ENCODE measurements around the gene SREBF1.
A peak's percentile ranks its signal among the peaks of the same experiment; 100 is the strongest.

The SREBF1 gene

DNA sequence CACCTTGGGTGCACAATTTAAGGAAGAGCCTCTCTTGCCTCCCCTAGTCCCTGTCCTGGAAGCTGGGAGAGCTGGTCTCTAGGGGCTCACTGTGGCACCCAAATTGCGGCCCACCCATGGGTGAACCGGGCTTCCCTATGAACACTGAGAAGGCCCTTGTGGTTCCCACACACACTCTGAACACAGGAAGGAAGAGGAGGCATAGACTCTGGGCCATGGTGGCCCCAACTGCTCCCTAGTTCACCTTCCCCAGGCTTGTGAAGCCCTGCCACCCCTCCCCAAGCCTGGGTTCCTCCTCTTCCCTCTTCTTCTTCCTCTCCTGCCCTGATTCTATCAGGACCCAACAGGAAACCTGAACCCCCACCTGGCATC, 10.5 kb downstream of the SREBF1 start:
- no peak for DNase-seq (ENCODE audit: low read depth in 1 of 2, low spot score in 1 of 2)

DNA sequence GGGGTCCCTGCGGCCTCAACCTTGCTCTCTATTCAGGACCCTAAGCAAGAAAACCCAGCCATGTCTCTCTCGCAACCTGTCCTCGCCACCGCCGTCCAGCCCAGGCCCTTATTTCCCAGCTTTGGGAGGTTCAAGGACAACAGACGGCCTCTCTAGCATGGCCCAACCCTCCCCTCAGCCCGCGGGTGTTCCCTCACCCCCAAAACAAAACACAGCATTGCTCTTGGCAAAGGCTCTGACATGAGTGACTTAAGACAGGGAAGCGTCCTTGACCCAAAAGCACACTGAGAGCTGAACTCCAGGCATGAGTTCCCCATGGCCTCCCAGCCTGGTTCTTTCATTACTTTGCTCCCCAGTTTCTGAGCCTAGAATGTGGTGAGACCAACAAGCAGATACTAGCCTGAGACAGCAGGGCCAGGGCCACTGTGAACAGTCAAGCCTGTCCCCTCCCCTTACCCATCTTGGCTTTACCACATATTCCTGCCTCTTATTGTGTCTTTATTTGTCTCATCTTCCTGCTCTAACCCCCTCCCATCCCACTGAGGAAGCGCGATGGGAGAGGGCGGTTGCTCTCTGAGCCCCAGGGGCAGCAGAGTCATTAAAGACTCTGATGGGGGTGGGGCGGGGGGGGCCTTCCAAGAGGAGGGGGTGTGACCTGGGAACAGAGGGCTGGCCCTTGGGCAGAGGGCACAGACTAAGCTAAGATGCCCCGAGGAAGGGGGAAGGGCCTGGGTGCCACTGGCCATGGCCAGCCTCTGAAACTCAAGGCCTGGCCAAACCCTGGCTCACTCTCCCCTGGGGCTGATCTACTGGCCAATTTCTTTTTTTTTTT, 11.8 kb downstream of the SREBF1 start:
- DNase-seq (ENCODE audit: low read depth in 1 of 2, low spot score in 1 of 2) = no peak

DNA sequence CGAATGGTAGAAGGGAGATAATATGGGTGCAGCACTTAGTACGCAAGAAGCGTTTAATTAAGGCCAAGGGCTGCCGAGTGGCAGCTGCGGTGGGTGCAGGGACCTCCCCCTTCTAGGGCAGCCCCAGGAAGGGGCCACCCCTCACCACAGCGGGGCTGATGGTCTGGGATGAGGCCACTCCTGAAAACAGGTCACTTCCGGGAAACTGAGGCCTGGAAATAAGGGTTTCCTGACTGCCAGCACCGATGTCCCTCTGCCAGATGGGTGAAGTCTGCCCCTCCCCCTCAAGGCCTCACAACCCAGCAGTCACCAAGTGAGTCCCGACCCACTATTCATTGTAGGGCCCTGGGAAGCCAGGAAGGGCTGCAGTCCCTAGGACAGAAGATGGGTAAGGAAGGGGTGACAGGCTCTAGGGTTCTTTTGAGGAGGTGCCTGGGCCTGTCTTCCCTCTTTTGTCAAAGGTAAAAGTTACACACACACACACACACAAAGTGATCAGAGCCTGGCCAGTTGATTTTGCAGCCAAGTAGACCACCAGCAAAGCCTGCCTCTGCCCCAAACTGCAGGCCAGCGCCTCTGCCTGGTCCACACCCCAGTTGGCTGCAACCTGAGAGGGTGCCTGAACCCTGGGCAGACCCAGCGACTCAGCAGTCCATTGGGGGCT, 12.5 kb downstream of the SREBF1 start:
- no peak for DNase-seq (ENCODE audit: low read depth in 1 of 2, low spot score in 1 of 2)

DNA sequence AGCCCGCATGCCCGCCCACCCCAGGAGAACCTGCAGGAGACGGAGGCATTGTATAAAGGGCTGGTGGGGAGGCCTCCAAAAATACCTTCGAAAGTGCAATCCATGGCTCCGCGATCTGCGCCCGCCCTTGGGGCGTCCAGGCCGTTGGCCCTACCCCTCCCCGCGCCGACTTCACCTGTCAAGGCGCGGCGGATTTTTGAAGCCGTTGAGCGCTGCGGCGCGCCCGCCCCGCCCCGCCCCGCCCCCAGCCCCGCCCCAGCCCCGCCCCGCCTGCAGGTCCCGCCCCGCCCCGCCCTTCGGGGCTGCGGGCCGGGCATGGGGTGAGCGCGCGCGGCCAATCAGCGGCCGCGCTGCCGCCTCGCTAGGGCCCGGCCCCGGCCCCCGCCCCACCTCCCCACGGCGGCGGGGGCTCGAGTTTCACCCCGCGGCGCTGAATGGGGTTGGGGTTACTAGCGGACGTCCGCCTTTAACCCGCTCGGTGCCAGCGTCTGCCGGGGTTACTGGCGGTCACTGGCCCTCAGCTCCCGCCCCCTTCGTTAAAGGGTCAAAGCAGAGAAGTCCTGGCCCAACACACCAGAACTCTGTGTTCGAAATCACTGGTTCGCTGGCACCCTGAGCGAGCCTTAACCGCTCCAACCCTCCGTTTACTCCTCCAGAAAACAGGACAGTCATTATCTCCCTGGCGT, 13.2 kb downstream of the SREBF1 start:
- DNase-seq (ENCODE audit: low read depth in 1 of 2, low spot score in 1 of 2) = peak; percentile 43 to 49

DNA sequence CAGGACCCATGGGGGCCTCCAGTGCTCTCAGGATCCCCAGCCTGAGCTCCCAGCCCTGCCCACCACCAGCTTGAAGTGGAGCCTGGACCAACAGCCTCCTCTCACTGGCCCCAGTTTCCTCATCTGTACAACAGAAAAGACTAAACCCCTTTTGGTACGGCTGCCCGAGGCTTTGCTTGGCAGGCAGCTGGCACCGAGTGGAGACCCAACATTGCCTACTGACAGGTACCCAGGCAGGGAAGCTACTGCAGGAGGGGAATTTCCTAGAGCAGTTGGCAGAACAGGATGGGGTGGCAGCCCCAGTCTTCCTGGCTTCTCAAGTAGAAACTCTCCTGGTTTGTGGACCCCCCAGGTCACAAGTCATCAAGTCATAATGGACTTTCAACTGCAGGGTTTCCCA, 14.2 kb downstream of the SREBF1 start:
- DNase-seq (ENCODE audit: low read depth in 1 of 2, low spot score in 1 of 2) = no peak

DNA sequence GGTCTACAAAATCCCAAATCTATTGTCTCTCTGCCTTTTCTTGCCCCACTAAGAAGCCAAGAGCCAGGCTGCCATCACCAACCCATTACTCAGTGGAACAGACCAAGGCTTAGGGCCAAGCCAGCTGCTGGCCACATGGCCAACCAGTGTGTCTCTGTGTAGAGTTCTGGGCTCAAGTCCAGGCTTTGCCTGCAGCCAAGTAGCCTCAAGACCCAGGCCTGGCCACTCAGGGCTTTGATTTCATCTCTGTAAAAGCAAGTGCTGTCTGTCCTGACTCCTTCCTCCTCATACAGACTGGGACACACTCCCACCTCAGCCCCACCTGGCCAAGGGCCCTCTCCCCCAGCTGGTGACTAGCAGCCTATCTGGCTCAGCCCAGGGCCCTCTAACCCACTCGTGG, 14.6 kb downstream of the SREBF1 start:
- no peak for DNase-seq (ENCODE audit: low read depth in 1 of 2, low spot score in 1 of 2)

DNA sequence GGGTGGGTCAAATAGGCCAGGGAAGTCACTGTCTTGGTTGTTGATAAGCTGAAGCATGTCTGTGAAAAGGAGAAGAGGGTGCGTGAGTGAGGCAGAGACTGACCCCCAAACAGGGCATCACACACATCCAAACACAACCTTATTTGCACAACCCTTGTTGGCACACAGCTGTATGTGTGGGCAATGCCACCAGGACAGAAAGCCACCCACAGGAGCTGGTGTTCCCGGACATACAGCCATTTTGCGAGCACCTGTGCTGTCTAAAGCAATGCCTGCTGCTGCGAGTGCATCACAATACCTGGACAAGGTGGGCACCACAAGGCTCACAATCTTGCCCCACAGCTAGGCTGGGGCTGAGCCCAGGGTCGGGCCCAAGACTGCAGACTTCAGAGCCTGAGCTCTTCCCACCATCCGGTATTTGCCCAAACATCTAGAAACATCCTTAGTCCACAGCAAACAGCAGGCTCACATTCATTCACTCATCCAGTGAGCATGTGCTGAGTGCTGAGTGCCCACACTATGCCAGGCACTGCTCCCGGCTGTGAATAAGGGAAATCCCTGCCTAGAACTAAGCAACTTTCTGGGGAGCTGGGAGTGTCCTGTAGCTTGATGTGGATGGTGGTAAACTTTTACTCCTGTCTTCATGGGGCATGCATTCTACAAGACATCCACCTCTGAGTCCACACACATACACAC, 16.2 kb downstream of the SREBF1 start:
- DNase-seq (ENCODE audit: low read depth in 1 of 2, low spot score in 1 of 2) = no peak

DNA sequence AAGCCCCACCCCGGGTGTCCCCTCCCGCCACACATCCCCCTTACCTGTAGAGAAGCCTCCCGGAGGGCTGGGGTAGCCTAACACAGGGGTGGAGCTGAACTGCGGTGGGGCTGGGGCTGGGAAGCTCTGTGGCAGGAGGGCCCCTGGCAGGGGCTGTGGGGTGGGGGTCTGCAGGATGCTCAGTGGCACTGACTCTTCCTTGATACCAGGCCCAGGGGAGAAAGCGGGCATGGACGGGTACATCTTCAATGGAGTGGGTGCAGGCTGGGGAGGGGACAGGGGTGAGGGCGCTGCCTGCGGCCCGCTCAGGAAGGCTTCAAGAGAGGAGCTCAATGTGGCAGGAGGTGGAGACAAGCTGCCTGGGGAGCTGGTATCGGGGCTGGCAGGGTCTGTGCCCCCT, 16.7 kb downstream of the SREBF1 start:
- no peak for DNase-seq (ENCODE audit: low read depth in 1 of 2, low spot score in 1 of 2)

DNA sequence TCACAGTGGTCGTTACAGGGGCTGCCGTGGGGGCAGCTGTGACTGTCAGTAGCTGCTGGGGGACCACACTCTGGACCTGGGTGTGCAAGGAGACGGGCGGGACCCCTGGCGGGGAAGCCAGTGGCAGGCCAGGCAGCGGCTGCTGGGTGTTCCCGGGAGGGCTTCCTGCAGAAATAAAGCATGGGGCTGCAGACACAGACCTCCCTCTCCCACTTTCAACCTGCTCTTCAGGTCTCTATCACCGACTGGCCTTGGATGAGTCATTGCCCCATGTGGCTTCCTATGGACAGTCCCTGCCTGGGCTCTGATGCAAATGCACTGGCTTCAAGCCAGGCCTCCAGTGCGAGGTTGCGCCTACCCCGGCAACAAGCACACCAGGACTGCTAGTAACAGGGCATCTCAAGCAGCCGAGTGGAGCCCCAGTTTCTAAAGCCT, 17.2 kb downstream of the SREBF1 start:
- DNase-seq (ENCODE audit: low read depth in 1 of 2, low spot score in 1 of 2) = peak; percentile 30 to 65

DNA sequence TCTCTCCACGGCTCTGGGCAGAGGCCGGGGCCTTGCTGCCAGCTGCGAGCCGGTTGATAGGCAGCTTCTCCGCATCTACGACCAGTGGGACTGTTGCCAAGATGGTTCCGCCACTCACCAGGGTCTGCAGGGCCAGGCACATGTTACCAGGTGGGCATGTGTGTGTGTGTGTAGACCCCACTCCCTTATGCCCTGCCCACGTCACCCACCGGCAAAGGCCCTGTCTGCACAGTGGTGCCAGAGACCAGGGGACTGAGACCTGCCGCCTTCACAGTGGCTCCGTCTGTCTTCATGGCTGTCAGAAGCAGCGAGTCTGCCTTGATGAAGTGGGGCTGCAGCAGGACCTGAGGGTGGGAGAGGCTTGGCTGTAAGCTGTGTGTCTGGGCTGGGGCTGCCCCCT, 17.7 kb downstream of the SREBF1 start:
- DNase-seq (ENCODE audit: low read depth in 1 of 2, low spot score in 1 of 2) = no peak

DNA sequence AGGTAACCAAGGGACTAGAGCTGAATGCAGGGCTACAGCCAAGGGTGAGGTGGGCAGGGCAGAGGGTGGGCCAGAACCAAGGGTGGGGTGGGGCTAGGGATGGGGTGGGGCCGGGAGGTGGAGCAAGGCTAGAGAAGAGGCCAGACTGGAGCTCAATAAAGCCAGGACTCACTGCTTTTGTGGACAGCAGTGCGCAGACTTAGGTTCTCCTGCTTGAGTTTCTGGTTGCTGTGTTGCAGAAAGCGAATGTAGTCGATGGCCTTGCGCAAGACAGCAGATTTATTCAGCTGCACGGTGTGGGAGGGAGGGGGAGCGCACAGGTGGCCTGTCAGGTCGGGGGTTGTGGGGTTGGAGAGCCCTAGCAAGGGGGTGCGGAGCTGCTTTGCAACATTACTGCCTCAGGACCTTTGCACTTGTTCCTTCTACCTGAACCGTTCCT, 18.7 kb downstream of the SREBF1 start:
- DNase-seq (ENCODE audit: low read depth in 1 of 2, low spot score in 1 of 2) = no peak

DNA sequence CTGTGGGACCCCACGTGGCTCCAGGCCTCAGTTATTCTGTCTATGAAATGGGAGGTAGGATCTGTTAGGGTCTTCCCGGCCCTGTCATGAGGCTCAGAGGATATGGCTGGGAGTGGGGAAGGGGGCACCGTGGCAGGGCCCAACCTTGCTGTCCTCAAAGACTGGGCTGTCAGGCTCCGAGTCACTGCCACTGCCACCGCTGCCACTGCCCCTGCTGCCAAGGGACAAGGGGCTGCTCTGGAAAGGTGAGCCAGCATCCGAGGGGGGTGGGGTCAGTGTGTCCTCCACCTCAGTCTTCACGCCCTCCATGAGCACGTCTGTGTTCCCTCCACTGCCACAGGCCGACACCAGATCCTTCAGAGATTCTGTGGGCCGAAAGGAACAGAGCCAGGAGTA, 19.2 kb downstream of the SREBF1 start:
- DNase-seq (ENCODE audit: low read depth in 1 of 2, low spot score in 1 of 2) = no peak

DNA sequence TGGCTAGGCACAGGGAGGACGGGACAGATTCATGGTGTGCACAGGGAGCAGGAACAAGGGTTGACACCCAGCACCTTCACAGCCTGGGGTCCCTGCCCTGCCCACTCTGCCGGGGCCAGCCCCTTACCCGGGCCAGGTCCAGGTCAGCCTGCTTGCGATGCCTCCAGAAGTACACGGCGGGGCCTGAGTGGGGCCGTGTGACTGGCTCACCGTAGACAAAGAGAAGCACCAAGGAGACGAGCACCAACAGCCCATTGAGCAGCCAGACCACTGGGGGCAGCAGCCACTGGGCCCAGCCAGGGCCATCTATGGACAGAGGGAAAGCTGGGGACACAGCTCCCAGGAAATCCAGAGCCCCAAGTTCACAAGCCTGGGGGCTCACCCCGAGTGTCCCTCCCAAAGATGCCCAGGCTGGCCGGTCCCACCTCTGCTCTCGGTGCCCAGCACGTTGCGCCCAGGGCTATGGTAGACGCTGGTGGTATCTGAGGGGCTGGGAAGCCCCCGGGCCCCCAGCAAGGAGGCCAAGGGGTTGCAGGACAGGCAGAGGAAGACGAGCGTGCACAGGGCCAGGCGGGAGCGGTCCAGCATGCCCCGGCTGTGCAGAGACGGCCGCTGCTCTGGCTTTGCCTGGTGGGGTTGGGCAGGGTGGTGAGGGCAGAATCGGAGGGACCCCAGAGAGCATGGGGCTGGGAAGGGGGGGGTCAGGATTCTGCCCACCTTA, 19.8 kb downstream of the SREBF1 start:
- no peak for DNase-seq (ENCODE audit: low read depth in 1 of 2, low spot score in 1 of 2)

DNA sequence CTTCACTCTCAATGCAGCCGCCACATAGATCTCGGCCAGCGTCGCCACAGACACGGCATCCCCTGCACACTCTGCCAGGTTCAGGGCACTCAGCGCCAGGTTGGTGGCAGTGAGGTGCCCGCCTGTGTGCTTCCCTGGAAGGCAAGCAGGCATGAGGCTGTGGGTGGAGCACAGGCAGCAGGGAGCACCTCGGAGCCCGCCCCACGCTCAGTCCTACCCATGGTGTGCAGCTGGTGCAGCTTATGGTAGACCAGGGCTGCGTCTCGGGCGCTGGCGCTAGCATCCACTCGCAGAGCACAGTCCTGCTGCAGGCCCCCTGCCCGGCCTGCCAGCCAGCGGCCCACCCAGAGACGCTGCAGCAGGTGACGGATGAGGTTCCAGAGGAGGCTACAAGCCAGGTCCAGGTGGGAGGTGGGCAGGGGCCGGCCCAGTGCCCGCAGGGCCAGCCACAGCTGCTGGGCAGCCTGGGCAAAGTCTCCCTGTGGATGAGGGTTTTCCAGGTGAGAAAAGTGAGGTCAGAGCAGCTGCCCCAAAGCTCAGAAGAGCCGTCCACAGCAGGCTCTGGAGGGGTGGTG, 20.5 kb downstream of the SREBF1 start:
- DNase-seq (ENCODE audit: low read depth in 1 of 2, low spot score in 1 of 2) = no peak

DNA sequence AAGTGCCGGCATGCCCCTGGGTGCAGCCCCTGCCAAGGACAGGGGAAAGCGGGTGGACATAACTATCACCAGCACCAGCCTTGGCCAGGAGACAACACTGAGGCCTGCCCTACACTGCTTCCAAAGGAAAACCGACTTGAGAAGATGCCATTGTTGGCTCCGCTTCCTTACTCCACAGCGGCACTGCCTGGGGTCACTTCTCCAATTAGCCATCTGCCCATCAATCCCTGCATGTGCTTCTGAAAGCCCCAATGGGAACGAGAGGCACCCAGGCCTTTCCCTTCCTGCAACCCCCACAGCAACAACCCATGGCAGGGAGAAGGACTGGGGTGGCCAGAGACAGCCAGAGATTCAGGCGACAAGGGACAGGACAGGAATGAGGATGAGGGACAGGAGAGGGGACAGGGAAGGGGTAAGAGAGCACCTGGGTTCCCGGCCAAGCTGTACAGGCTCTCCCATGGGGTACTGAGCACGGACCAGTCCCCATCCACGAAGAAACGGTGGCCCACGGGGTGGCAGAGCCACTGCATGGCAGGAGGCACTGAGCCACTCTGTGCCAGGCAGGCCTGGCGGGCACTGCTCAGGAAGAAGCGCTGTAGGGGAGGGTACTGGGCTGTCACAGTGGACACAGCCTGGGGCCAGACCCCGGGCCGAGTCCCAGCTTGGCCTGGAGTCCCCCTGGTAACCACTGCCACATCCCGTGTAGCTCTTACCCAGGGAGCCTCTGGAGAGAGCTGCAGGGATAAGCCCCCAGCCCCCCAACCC, 21.2 kb downstream of the SREBF1 start:
- no peak for DNase-seq (ENCODE audit: low read depth in 1 of 2, low spot score in 1 of 2)

DNA sequence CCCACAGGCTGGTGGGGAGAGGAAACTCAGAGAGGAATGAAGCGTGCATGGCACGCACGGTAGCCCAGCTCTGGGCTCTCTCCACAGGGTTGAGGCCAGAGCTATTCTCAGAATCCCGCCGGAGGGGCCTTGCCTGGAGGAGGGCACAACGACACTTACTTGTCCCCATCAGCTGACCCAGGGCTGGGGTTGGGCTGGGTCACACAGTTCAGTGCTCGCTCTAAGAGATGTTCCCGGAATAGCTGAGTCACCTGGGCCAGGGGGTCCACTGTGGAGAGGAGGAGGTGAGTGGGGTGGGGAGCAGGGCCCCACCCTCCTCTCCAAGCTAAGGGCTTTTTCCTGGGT, 21.8 kb downstream of the SREBF1 start:
- DNase-seq (ENCODE audit: low read depth in 1 of 2, low spot score in 1 of 2) = no peak

DNA sequence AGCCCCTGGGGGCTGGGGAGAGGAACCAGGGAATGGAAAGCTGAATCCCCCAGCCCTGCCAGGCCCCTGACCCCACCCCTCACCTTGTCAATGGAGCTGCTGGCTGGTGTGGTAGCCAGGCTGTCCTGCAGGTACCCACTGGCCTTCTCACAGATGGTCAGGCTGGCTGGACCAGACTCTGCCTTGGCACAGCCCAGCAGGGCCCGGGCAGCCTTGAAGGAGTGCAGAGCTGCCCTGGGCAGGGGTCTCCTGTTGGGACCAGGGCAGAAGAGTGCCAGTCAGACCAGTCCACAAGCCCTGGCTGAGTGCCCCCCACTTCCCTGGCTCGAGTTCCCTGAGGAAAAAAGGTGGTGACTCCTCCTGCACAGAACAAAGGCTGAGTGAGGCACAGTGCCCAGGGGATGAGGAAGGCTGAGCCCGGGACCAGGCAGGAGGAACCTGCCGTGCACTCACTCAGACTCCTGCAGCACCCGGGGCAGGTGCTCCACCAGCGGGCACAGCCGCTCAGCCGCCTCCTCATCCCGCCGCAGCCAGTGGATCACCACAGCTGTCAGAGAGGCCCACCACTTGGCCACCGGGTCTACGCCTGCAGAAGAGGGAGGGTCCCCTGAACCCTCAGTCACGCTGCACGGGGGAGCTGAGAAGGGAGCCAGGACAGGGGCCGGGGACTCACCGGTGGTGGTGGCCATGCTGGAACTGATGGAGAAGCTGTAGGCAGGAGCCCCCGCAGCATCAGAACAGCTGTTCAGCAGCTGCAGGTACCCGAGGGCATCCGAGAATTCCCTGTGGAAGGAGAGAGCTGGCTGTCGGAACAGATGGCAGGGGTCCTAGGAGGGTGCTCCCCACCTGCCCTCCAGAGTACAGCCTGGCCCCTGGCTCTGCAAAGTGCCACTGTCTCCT, 22.4 kb downstream of the SREBF1 start:
- DNase-seq (ENCODE audit: low read depth in 1 of 2, low spot score in 1 of 2) = no peak

DNA sequence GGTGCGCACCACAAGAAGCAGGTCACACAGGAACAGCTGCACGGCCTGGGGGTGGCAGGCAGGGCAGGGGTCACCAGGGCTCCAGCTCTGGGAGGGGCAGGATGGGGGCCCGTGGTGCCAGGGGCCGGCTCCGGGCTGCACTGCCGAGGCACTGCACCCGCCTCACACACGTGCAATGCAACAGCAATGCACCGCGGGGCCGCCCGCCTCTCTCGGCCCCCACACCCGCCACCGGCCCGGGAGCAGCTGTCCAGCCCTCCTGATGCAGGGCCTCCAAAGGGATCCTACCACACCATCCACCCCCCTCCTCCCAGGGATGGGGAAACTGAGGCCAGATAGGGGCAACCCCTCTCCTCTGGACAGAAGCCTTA, 23.1 kb downstream of the SREBF1 start:
- no peak for DNase-seq (ENCODE audit: low read depth in 1 of 2, low spot score in 1 of 2)
